K562 (cell line): ENCODE results near the gene SNAPC2. TPM values are rescaled to one million over a fixed set of nuclear protein-coding genes. Genes with fewer than 3 reads are reported as not detected.

ENCODE experiments used
- CCAR2 ChIP-seq: fragments of 200-400 bp; formaldehyde crosslinking; IDR thresholded peaks from 2 replicates; pipeline ENCODE4 v1.6.1; 2017; ENCODE audit warnings: mild to moderate bottlenecking, low read depth, low read length
- ESRRB ChIP-seq: fragments of 250-450 bp; sonication (Bioruptor Pico); IDR thresholded peaks from 2 replicates; pipeline ENCODE4 v1.5.0; 2020; ENCODE audit warnings: mild to moderate bottlenecking, moderate library complexity, borderline replicate concordance
- KLF13 ChIP-seq: fragments of 450-650 bp; IDR thresholded peaks from 2 replicates; pipeline ENCODE4 v1.6.1; 2016; ENCODE audit warnings: missing genetic modification characterization, low read depth, mild to moderate bottlenecking, missing compliant biosample characterization, moderate library complexity, borderline replicate concordance
- NR3C1 ChIP-seq: sonication (generic); formaldehyde crosslinking; IDR thresholded peaks from 2 replicates; pipeline ENCODE4 v1.8.1; 2022; ENCODE audit warnings: missing genetic modification reagents
- PHTF2 ChIP-seq: fragments of 250-450 bp; sonication (Bioruptor Pico); IDR thresholded peaks from 2 replicates; pipeline ENCODE4 v1.5.0; 2021; ENCODE audit warnings: mild to moderate bottlenecking
- POLR2B ChIP-seq: fragments of 450-650 bp; IDR thresholded peaks from 2 replicates; pipeline ENCODE4 v1.6.1; 2018; ENCODE audit warnings: low read depth; ENCODE audit not compliant: partially characterized antibody
- SMC3 ChIP-seq: conservative IDR thresholded peaks from 2 replicates; pipeline ENCODE4 v1.6.1; 2011; ENCODE audit warnings: low read depth, low read length, improper control_type of control experiment; ENCODE audit not compliant: insufficient read depth
- STAG1 ChIP-seq: sonication (generic); formaldehyde crosslinking; IDR thresholded peaks from 2 replicates; pipeline ENCODE4 v1.5.0; 2020; ENCODE audit warnings: missing genetic modification reagents, borderline replicate concordance
- TBP ChIP-seq: optimal IDR thresholded peaks from 2 replicates; pipeline ENCODE3; 2011; ENCODE audit warnings: low read depth, low read length, improper control_type of control experiment
- ZKSCAN1 ChIP-seq: fragments of 150-350 bp; IDR thresholded peaks from 2 replicates; pipeline ENCODE4 v1.6.1; 2016; ENCODE audit warnings: low read depth, low read length
- ZKSCAN3 ChIP-seq: fragments of 250-450 bp; sonication (Bioruptor Pico); IDR thresholded peaks from 2 replicates; pipeline ENCODE4 v1.4.0; 2020
- polyA plus RNA-seq, 8 experiments: library from polyadenylated mRNA; depleted of rRNA in 4 of 8; stranded (reverse) in 5 of 8; unstranded in 3 of 8; fragments of >200 nt; fragmentation: Nextera tagmentation in 2 of 8; fragmentation: Illumina TruSeq in 1 of 8; extraction: Ambion mirVana in 2 of 8; extraction: Trizol in 1 of 8; gene quantifications; 2 replicates each; pipeline versions ENCODE4 v1.2.1 to v1.2.3, GENCODE V29; 2011 to 2014; ENCODE audit warnings: inconsistent platforms in 1 of 8, missing spikeins in 1 of 8
- total RNA-seq, 7 experiments: library from RNA; depleted of rRNA in 6 of 7; stranded (reverse); fragments of >200 nt in 6 of 7; fragmentation: Illumina TruSeq in 2 of 7; extraction: Trizol in 2 of 7; gene quantifications; 2 replicates each; pipeline versions ENCODE4 v1.2.1 to v1.2.3, GENCODE V29; 2011 to 2021; ENCODE audit warnings: low replicate concordance in 1 of 7
- TF ChIP-seq, protein P1 (sequence below), 3 experiments: IDR thresholded peaks in 2 of 3; conservative IDR thresholded peaks in 1 of 3; 2 replicates each; pipeline ENCODE4 v1.5.1; 2011 to 2012; ENCODE audit warnings: low read length in 3 of 3, mild to moderate bottlenecking in 3 of 3, control low read depth in 2 of 3, improper control_type of control experiment in 1 of 3, inconsistent platforms in 1 of 3, low read depth in 1 of 3, mixed read lengths in 1 of 3, moderate library complexity in 1 of 3; ENCODE audit not compliant: insufficient read depth in 2 of 3
- TF ChIP-seq, protein P2 (sequence below): fragments of 450-650 bp; IDR thresholded peaks from 2 replicates; pipeline ENCODE4 v1.6.1; 2016; ENCODE audit warnings: mild to moderate bottlenecking, moderate library complexity

The SNAPC2 gene
- total and polyA plus RNA-seq, 9 of the 15 experiments (the other 6 are each of a cell fraction or from before 2014, with no cell fraction given) = 0.59 to 45.1 (median 15.3) TPM

DNA sequence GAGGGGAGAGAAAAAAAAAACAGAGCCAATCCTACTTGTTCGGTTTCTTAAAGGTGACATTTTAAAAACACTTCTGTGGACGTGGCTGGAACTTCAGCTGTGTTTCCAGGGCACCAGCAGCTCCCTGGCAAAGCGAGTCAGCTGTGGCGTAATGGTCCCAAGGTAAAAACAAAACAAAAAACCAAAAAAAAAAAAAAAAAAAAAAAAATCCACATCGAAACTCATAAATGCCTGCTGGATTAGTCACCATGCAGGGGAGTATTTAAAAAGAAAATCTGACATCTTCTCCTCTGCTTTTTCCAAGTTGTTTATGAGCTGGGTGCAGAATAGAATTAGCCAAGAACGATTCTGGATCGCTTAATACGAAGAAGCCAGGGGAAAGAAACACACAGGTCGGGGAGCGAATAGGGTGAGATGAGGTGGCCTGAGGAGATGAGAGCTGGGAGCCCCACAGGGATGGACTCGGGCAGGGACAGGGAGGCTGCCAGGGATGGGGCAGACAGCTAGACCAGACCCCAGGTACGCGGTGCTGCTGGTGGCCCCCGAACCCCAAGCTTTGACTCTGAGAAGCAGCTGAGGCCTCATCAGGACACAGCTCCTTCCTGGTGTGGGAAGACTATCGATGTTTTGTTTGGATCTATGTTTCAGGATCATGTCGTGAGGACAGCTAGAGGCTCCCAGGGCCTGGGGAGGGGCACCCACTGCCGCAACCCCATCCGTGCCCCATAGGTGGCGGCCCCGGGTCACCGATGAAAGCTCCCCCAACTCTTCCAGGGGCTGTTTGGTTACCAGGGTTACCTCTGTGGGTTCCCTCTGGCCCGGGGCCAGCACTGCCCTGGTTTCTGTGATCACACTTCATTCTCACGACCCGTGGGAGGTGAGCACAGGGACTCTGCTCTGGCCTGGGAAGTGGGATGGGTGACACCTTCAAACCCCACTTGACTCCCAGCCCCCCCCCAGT, 8.9 kb downstream of the SNAPC2 start (continued):
- TF ChIP-seq POLR2B (peak; percentile 55), ZKSCAN3 (CRISPR knock-in tag) (no peak), PHTF2 (CRISPR knock-in tag) (no peak), ESRRB (no peak), NR3C1 (CRISPR knock-in tag) (no peak), CCAR2 (no peak), ZKSCAN1 (no peak), TBP (no peak), STAG1 (CRISPR knock-in tag) (no peak), SMC3 (0 out of 2 replicates have a peak, but pooled peaks have one; percentile 24), KLF13 (tag) (no peak)
- TF ChIP-seq, protein P1, sequence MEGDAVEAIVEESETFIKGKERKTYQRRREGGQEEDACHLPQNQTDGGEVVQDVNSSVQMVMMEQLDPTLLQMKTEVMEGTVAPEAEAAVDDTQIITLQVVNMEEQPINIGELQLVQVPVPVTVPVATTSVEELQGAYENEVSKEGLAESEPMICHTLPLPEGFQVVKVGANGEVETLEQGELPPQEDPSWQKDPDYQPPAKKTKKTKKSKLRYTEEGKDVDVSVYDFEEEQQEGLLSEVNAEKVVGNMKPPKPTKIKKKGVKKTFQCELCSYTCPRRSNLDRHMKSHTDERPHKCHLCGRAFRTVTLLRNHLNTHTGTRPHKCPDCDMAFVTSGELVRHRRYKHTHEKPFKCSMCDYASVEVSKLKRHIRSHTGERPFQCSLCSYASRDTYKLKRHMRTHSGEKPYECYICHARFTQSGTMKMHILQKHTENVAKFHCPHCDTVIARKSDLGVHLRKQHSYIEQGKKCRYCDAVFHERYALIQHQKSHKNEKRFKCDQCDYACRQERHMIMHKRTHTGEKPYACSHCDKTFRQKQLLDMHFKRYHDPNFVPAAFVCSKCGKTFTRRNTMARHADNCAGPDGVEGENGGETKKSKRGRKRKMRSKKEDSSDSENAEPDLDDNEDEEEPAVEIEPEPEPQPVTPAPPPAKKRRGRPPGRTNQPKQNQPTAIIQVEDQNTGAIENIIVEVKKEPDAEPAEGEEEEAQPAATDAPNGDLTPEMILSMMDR (IDR thresholded peaks at IDR 0.05 in 2 of 3, conservative IDR thresholded peaks at IDR 0.05 in 1 of 3; ENCODE audit: insufficient read depth in 2 of 3, low read depth in 1 of 3, low read length in 3 of 3) = peak; percentile 62 to 74 (median 68)
- TF ChIP-seq, protein P2, sequence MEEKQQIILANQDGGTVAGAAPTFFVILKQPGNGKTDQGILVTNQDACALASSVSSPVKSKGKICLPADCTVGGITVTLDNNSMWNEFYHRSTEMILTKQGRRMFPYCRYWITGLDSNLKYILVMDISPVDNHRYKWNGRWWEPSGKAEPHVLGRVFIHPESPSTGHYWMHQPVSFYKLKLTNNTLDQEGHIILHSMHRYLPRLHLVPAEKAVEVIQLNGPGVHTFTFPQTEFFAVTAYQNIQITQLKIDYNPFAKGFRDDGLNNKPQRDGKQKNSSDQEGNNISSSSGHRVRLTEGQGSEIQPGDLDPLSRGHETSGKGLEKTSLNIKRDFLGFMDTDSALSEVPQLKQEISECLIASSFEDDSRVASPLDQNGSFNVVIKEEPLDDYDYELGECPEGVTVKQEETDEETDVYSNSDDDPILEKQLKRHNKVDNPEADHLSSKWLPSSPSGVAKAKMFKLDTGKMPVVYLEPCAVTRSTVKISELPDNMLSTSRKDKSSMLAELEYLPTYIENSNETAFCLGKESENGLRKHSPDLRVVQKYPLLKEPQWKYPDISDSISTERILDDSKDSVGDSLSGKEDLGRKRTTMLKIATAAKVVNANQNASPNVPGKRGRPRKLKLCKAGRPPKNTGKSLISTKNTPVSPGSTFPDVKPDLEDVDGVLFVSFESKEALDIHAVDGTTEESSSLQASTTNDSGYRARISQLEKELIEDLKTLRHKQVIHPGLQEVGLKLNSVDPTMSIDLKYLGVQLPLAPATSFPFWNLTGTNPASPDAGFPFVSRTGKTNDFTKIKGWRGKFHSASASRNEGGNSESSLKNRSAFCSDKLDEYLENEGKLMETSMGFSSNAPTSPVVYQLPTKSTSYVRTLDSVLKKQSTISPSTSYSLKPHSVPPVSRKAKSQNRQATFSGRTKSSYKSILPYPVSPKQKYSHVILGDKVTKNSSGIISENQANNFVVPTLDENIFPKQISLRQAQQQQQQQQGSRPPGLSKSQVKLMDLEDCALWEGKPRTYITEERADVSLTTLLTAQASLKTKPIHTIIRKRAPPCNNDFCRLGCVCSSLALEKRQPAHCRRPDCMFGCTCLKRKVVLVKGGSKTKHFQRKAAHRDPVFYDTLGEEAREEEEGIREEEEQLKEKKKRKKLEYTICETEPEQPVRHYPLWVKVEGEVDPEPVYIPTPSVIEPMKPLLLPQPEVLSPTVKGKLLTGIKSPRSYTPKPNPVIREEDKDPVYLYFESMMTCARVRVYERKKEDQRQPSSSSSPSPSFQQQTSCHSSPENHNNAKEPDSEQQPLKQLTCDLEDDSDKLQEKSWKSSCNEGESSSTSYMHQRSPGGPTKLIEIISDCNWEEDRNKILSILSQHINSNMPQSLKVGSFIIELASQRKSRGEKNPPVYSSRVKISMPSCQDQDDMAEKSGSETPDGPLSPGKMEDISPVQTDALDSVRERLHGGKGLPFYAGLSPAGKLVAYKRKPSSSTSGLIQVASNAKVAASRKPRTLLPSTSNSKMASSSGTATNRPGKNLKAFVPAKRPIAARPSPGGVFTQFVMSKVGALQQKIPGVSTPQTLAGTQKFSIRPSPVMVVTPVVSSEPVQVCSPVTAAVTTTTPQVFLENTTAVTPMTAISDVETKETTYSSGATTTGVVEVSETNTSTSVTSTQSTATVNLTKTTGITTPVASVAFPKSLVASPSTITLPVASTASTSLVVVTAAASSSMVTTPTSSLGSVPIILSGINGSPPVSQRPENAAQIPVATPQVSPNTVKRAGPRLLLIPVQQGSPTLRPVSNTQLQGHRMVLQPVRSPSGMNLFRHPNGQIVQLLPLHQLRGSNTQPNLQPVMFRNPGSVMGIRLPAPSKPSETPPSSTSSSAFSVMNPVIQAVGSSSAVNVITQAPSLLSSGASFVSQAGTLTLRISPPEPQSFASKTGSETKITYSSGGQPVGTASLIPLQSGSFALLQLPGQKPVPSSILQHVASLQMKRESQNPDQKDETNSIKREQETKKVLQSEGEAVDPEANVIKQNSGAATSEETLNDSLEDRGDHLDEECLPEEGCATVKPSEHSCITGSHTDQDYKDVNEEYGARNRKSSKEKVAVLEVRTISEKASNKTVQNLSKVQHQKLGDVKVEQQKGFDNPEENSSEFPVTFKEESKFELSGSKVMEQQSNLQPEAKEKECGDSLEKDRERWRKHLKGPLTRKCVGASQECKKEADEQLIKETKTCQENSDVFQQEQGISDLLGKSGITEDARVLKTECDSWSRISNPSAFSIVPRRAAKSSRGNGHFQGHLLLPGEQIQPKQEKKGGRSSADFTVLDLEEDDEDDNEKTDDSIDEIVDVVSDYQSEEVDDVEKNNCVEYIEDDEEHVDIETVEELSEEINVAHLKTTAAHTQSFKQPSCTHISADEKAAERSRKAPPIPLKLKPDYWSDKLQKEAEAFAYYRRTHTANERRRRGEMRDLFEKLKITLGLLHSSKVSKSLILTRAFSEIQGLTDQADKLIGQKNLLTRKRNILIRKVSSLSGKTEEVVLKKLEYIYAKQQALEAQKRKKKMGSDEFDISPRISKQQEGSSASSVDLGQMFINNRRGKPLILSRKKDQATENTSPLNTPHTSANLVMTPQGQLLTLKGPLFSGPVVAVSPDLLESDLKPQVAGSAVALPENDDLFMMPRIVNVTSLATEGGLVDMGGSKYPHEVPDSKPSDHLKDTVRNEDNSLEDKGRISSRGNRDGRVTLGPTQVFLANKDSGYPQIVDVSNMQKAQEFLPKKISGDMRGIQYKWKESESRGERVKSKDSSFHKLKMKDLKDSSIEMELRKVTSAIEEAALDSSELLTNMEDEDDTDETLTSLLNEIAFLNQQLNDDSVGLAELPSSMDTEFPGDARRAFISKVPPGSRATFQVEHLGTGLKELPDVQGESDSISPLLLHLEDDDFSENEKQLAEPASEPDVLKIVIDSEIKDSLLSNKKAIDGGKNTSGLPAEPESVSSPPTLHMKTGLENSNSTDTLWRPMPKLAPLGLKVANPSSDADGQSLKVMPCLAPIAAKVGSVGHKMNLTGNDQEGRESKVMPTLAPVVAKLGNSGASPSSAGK = no peak
